NCI-H1048 (cell line): ENCODE results near the gene TATDN2.

Experiments used
- DNase-seq: peaks from one replicate; lab custom pipeline; 2025; lab: John Stamatoyannopoulos, UW

Gene TATDN2, protein sequence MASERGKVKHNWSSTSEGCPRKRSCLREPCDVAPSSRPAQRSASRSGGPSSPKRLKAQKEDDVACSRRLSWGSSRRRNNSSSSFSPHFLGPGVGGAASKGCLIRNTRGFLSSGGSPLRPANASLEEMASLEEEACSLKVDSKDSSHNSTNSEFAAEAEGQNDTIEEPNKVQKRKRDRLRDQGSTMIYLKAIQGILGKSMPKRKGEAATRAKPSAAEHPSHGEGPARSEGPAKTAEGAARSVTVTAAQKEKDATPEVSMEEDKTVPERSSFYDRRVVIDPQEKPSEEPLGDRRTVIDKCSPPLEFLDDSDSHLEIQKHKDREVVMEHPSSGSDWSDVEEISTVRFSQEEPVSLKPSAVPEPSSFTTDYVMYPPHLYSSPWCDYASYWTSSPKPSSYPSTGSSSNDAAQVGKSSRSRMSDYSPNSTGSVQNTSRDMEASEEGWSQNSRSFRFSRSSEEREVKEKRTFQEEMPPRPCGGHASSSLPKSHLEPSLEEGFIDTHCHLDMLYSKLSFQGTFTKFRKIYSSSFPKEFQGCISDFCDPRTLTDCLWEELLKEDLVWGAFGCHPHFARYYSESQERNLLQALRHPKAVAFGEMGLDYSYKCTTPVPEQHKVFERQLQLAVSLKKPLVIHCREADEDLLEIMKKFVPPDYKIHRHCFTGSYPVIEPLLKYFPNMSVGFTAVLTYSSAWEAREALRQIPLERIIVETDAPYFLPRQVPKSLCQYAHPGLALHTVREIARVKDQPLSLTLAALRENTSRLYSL

DNA sequence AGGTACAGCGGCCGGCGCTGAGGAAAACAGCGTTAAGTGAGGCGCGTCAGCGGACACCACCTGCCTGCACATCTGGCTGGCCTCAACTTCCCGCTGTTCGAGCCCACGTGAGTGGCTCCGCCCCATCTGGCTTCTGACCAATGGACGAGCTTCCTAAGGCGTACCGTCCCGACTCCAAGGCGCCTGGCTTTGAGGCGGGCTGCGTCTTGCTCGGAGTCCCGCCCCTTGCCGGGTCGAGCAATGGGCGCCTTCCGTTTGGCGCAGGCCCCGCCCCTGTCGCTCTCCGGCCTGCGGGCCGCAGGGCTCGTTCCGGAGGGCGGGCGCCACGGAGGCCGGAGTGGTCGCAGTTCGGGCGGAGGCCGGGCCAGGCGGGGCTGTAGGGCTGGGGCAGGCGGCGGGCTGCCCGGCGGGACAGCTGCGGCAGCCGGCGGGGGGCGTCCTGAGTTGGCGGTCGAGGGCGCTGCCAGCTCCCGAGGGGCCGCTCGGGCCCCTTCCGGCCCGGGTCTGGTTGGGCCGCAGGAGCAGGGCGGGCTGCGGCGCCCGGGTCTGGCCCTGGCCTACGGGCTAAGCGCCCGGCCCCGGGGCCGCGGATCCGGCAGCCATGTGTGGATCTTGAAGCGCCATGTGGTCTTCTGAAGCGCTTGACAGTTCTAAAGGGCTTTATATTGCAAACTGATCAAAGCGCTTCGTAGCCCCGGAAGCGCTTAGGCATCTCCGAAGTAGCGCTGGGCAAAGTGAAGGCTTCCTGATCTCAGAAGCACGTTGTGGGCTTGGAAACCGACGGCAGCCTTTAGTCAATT is at the start of gene TATDN2:
Gene TATDN2 (plus strand): TSS at position 276 of the 800 bp plus-strand sequence. CDS start 742 bp downstream, outside the sequence.
- DNase-seq: peak; percentile 87

DNA sequence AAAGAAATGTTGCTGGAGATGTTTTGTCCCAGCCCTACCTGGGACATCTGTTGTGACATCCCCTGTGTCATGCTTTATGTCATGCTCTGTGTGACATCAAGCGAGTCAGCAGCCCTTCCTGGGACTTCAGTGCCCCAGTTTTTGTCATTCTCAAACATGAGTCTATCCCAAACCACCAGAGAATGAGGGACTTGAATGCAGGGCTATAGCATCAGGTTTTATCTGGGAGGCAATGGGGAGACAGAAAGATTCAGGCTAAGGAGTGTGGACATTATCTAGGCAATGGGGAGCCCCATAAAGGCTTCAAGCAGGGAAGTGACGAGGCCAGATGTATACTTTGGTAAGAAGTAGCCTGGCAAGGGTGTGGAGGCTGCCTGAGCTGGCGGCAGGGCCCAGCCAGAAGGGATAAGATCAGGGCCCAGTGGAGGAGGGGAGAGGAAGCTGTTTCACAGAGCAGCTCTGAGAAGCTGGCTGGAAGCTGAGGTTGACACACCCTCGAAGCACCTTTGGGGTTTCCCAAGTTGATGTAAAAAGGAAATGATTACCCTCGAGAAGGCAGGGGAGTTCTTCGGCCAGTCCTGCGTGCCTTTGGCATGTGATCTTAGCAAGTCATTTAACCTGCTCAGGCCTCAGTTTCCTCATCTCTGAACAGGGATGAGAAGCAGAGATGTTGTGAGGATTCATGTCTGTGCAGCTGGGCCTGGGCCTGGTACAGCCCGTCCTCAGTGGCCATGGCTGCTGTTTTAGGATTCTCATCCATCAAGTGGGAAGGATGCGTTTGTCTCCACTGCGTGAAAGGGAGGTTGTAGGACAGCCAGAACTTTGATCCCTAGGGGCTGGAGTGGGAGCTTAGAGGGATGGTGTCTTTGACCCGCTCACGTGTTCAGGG is 49.3 kb upstream of the TATDN2 start:
- DNase-seq: no peak

DNA sequence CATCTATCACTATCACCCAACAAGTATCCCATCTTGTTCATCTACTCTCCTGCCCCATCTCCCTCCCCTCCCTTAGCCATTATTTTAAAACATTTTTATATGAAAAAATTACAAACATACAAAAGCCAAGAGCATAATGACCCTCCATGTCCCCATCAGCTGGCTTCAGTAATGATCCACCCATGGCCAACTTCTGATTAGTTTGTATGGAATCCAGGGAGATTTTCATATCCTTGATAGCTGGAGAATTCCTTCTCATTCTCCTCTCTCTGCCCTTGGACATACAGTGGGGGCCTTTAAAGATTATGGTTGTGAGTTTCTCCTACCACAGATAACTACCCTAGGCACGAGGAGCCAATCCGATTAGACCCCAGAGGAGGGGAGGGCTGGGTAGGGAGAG is 43.3 kb upstream of the TATDN2 start:
- DNase-seq: no peak

DNA sequence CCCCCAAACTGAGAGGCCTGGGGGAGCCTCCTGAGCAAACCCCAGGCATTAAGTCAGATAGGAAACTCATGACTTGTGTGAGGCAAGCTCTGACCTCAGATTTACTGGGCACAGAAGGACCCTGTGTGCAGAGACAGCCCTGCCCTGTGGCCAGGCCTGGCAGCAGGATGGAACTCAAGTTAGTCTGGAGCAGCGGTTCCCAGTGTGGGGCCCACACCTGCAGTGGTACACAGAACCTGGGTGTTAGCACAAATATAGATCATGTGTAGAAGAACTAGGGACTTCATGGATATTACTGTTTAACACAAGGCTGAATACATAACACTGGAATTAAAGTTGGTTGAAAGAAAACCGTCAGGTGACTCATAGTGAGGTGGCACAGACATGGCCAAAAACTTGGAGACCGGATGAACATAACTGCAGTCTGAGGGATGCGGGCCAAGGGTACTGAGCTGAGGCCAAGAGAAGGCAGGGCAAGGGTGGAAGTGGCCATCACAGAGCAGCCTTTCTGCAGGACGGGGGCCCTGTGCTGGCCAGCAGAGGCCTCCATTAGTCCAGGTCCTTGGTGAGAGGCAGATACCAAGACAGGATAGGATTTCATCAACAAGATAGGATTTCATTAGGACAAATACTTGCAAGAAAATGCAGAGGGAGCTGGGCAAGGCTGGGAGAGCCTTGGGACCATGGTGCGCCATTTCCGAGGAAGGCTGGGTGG is 42.7 kb upstream of the TATDN2 start:
- DNase-seq: no peak

DNA sequence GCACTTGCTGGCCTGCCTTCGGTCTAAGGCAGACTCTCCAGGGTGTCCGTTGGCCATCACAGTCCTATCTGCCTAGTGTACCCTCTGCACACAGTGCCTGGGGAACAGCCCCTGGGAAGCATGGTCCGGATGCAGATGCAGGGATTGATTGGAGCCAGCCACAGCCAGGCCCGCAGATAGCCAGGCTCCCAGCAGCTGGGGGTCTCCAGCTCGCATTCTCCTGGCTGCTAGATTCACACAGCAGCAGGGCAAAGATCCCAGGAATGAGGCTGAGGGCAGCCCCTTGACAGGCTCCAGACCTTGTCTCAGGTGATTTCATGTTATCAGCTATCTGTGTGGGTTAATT is 42.1 kb upstream of the TATDN2 start:
- no peak for DNase-seq

DNA sequence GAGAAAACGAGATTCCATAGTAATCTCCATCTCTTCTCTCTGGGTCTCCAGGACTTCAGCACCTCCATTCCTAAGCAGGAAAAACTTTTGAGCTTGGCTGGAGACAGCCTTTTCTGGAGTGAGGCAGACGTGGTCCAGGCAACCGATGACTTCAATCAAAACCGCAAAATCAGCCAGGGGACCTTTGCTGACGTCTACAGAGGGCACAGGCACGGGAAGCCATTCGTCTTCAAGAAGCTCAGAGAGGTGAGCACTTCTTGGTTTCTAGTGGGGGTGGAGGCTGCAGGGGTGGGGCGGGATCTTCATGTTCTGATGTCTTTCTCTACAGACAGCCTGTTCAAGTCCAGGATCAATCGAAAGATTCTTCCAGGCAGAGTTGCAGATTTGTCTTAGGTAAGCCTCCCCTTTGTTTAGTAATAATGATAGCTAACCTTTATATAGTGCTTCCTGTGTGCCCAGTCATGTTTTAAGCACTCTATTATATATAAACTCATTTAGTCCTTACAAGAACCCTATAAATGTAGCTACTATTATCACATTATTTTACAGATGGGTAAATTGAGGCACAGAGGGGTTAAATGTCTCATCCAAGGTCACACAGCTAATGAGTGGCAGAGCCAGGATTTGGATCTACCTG is 35.0 kb upstream of the TATDN2 start:
- DNase-seq: no peak

DNA sequence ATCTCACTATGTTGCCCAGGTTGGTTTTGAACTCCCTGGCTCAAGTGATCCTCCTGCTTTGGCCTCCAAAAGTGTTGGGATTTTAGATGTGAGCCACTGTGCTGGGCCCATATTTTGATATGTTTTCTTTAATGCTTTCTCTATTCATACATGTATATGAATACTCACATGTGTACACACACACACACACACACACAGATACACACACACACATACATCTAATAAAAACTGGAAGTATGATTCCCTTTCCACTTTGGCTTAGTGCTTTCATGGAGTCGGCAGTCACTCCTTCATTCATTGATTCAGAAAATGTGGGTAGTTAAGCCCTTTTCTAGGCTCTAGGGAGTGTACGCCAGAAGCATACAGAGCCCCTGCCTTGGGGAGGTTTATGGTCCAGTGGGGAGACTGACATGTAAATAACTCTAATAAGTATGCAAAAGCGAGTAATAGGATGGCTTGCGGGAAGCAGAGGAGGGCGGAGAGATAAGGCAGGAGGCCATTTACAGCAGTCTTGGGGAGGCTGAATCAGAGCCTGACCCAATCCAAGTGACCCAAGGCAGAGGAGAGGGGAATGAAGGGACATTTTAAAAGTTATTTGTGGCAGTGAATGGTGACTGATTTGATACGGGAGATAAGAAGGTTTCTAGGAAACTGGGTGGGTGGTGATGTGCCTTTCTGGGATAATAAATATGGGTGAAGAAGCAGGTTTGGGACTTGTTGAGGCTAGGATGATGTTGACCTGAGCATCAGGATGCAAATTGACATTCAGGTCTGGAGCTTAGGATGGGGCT is 32.5 kb upstream of the TATDN2 start:
- DNase-seq: no peak

DNA sequence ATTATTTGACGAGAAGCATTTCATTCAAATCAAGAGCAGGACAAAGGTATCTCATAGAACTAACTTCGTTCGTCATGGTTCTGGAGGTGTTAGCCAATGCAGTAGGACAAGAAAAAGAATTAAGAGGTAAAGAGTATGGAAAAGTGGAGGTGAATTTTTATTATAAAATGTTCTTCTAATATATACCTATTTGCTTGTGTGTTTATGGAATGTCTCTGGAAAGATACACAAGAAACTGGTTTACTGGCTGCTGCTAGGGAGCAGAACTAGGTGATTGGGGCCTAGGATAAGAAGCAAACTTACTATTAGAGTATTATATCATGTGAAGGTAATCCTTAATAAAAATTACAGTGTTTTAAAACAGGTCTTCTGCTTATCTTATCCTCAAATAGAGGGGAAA is 30.9 kb upstream of the TATDN2 start:
- DNase-seq: no peak

DNA sequence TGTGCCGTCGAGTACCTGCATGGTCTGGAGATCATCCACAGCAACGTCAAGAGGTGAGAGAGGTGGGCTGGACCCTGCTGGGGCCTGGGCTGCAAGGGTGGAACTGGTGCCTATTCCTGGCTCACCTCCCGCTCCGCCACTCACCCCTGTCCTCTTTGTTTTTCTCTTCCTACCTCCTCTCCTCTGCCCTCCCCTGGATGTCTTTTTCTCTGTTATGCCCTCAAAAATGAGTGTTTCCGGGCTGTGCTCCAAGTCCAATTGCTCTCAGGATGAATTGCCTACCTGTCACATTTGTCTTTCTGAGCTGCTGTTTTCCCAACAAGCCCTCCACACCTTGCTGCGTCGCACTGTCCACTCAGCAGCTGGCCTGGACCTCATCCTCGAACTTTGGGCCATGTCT is 28.5 kb upstream of the TATDN2 start:
- no peak for DNase-seq

DNA sequence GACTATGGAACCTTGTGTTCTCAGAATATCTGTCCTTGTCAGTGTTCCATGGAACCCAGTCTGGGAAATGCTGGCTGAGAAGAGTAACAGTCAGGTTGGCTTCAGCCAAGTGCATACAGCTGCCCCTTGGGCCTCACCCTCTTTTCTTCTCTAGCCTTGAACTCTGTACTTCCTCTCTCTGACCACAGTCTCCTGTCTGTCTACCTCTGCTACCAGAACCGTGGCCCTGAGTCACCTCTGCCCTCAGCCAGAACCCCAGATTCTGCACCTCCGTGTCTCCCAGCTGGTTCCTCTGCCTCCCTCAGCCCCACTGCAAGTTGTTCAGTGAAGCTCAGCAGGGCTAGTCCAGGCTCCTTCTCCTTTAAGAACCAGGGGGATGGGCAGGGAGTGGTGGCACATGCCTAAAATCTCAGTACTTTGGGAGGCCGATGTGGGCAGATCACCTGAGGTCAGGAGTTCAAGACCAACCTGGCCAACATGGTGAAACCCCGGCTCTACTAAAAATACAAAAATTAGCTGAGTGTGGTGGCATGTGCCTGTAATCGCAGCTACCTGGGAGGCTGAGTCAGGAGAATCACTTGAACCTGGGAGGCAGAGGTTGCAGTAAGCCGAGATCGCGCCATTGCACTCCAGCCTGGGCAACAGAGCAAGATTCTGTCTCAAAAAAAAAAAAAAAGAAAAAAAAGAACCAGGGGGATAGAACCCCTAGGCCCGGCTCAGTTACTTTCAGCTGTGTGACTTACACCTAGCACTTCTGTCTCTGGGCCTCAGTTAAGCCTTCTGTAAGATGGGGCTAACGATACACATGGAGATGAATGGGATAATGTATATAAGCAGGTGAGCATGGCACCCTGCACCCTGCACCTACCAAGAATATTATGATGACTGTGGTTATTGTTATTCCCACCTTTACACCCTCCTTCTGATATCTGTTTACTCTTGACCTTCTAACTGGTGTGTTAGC is 24.3 kb upstream of the TATDN2 start:
- no peak for DNase-seq

DNA sequence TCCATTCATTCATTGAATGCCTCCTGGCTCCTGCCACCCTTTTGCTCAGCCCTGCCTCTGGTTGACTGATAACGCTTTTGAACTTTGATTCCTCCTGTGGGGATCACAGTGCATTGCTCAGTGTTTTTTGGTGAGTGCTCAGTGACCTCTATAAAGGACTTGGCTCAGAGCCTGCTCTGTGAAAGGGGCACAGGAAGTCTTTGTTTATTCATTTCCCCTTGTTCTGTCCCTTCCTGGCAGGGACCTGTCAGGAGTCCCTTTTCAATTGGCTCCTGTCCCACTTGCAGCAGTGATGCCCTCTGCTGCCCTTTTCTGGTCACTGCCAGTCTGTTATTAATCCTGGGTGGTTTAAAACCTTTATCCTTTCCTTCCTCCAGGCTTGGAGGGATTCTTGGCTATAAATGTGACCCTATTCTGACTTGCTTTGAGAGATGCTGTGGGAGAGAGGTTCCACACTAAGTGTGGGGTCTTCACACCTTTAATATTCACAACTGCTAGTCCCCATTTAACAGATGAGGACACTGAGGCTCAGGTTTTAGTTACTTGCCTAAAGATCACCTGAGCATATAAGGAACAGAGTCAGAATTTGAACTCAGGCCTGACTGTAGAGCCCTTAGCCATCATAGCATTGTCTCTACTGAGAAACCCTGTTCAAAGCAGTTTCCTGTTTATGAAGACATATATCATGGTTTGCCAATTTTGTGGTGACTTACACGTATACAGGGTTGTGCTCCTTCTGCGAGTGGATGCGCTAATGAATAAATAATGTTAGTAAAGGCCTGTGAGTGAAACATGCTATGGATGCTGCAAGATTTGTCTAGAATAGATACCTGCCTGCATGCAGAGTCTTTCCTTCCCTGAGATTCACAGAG is 23.2 kb upstream of the TATDN2 start:
- peak; percentile 16 for DNase-seq

DNA sequence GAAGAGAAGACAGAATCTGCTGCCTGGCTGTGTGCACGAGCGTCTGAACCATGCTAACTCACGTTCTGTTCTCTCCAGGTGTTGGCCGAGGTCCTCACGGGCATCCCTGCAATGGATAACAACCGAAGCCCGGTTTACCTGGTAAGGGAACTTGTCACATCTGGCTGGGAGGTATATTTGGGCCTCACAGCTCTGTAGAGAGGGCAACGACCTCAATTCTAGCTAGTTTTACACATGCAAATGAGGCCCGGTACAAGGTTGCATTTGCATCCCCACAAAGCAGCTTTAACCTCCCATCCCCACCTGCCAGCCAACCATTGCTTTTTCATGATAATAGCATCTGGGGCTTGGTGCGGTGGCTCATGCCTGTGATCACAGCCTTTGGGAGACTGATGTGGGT is 22.0 kb upstream of the TATDN2 start:
- DNase-seq: no peak

DNA sequence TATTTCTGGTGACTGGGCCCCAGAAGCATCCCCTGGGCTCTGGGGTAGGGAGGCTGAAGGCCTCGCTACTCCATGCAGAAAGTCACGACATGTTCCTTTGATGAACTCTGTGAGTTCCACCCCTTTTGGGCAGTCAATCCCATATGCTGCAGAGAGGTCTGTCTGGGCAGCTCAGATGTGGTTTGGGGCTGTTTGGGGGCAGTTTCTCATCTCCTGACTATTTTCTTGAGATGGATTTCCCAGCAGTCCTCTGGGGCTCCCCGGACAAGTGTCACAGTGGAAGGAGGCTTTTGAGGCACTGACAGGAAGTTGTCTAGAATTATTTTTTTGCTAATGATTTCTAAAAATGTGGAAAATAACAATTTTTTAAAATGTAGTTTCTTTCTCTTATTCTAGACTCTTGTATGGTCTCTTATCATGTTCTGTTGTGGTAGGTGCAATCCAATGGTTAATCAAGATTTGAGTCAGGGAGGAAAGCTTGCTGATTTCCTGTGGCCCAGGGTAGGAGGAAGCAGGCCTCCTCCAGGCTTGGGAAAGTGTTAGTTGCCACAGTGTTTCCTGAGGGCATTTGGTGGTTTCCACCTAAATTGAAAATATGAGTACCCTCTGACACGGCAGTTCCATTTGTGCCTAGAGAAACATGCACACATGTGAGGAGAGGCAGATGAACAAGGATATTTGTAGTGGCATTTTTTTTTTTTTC is 19.9 kb upstream of the TATDN2 start:
- DNase-seq: no peak

DNA sequence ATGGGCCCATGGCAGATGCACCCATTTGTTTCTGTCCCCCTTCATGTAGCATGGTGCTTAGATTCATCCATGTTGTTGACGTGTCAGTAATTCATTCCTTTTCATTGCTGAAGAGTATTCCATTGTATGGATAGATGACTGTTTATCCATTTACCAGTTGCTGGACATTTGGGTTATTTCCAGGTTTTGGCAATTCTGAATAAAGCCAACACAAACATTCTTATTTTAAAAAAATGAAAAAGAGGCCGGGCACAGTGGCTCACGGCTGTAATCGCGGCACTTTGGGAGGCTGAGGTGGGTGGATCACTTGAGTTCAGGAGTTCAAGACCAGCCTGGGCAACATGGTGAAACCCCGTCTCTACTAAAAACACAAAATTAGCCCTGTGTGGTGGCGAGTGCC is 18.7 kb upstream of the TATDN2 start:
- DNase-seq: no peak

DNA sequence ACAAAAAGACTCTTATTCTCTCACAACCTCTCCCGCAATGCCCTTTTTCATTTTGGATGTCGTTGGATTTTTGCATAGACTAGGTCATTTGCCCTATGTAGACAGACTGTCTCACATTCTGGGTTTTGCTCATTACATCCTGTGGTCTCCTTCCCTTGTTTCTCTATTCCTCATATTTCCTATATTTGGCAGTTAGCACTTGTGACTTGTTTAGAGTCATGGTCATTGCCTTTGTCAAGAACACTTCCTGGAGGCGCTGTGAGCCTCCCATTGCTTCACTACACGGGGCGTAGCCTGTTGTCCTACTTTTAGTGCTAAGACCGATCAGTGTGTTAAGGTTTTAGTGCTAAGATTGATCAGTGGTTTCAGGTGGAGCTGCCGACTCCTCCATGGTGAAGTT is 16.1 kb upstream of the TATDN2 start:
- no peak for DNase-seq

DNA sequence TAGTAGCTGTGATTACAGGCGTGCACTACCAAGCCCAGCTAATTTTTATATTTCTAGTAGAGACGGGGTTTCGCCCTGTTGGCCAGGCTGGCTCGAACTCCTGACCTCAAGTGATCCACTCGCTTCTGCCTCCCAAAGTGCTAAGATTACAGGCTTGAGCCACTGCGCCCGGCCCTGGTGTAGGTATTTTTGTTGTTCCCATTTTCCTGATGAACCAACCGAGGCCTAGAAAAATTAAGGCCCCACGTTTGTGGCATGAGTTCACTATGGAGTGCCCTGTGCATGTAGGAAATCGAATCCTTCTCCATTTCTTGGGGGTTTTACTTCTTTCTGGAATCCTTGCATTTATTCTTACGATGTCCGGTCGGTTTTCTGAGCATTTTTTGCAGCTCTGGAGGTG is 14.3 kb upstream of the TATDN2 start:
- DNase-seq: no peak
